PC-3 (cell line): ENCODE measurements around the gene COL3A1. TPM values are rescaled to one million over a fixed set of nuclear protein-coding genes. Genes with fewer than 3 reads are reported as not detected.

Experiments used
- ATAC-seq: fragments of 200-7000 bp; cut with Tn5 transposase; 2 replicates; pipeline ENCODE4 v1.9.1; 2020; ENCODE audit warnings: mild to moderate bottlenecking, moderate library complexity
- BruUV-seq: library from RNA; stranded (reverse); fragments of 400-500 nt; replicated peaks from 2 replicates; lab custom pipeline; 2021; lab: Mats Ljungman, UMichigan
- CTCF ChIA-PET: fragments of 300-600 bp; sonication (Branson Sonifier 250); formaldehyde crosslinking; loops from one replicate; lab custom pipeline; 2022; ENCODE audit warnings: antibody characterized with exemption; lab: Charles Lee
- POLR2A ChIA-PET: fragments of 300-600 bp; sonication (Branson Sonifier 250); formaldehyde crosslinking; loops from one replicate; lab custom pipeline; 2022; ENCODE audit warnings: antibody characterized with exemption; ENCODE audit not compliant: unreplicated experiment; lab: Charles Lee
- DNase-seq: peaks from one replicate; pipeline ENCODE4 v3.0.0-alpha.2; 2015
- H2AFZ ChIP-seq: fragments of 300-600 bp; sonication (generic); 2 replicates; pipeline ENCODE4 v1.6.0; 2016; ENCODE audit warnings: antibody characterized with exemption, low read length
- H3F3A ChIP-seq: fragments of 300-600 bp; sonication (generic); one replicate; pipeline ENCODE4 v1.6.0; 2017; ENCODE audit warnings: antibody characterized with exemption, low read length, control low read depth, mild to moderate bottlenecking; ENCODE audit not compliant: unreplicated experiment
- H3K27ac ChIP-seq: fragments of 300-600 bp; sonication (generic); 2 replicates; pipeline ENCODE4 v1.5.1; 2016; ENCODE audit warnings: mild to moderate bottlenecking, low read length
- H3K27me3 ChIP-seq: fragments of 300-600 bp; sonication (generic); 2 replicates; pipeline ENCODE4 v1.6.1; 2016; ENCODE audit warnings: low read length, mixed read lengths
- H3K36me3 ChIP-seq: fragments of 300-600 bp; sonication (generic); 2 replicates; pipeline ENCODE4 v1.6.1; 2016; ENCODE audit warnings: low read depth, mixed run types, low read length, mixed read lengths
- H3K4me1 ChIP-seq: fragments of 300-600 bp; sonication (generic); 2 replicates; pipeline ENCODE4 v1.5.1; 2016; ENCODE audit warnings: low read length; ENCODE audit not compliant: insufficient read depth
- H3K4me2 ChIP-seq: fragments of 300-600 bp; sonication (generic); 2 replicates; pipeline ENCODE4 v1.6.0; 2016; ENCODE audit warnings: low read length
- H3K4me3 ChIP-seq: fragments of 300-600 bp; sonication (generic); 2 replicates; pipeline ENCODE4 v1.5.1; 2016; ENCODE audit warnings: mild to moderate bottlenecking, low read length, mixed read lengths
- H3K79me2 ChIP-seq: fragments of 300-600 bp; sonication (generic); 2 replicates; pipeline ENCODE4 v1.6.1; 2017; ENCODE audit warnings: low read length, mixed read lengths
- H3K9ac ChIP-seq: fragments of 300-600 bp; sonication (generic); 2 replicates; pipeline ENCODE4 v1.6.0; 2016; ENCODE audit warnings: mild to moderate bottlenecking, low read length
- H3K9me2 ChIP-seq: fragments of 300-600 bp; sonication (generic); replicated peaks from 2 replicates; pipeline ENCODE4 v1.6.1; 2016; ENCODE audit warnings: mixed run types, low read length, mixed read lengths
- H3K9me3 ChIP-seq: fragments of 300-600 bp; sonication (generic); 2 replicates; pipeline ENCODE4 v1.6.1; 2016; ENCODE audit warnings: low read length, mixed read lengths
- H4K20me1 ChIP-seq: fragments of 300-600 bp; sonication (generic); 2 replicates; pipeline ENCODE4 v1.6.1; 2016; ENCODE audit warnings: low read length, mixed read lengths
- CTCF ChIP-seq: fragments of 300-600 bp; sonication (generic); conservative IDR thresholded peaks from 2 replicates; pipeline ENCODE4 v1.5.1; 2017; ENCODE audit warnings: antibody characterized with exemption, low read depth, mild to moderate bottlenecking, low read length
- EZH2 ChIP-seq: fragments of 300-600 bp; sonication (generic); IDR thresholded peaks from one replicate; pipeline ENCODE4 v1.6.1; 2017; ENCODE audit warnings: antibody characterized with exemption, mild to moderate bottlenecking, low read length; ENCODE audit not compliant: unreplicated experiment
- EZH2phosphoT487 ChIP-seq: fragments of 300-600 bp; sonication (generic); IDR thresholded peaks from 2 replicates; pipeline ENCODE4 v1.6.1; 2018; ENCODE audit warnings: mild to moderate bottlenecking, antibody characterized with exemption, low read length, borderline replicate concordance
- intact Hi-C: fragments of 100-400 bp; cut with micrococcal nuclease; formaldehyde crosslinking; loops from 2 replicates; pipeline ENCODE4 v1.9.0; 2023
- total RNA-seq: library from RNA; depleted of rRNA; stranded (reverse); fragments of >200 nt; gene quantifications from 2 replicates; pipeline ENCODE4 v1.2.3, GENCODE V29; 2014

The COL3A1 gene
- total RNA-seq, 1 experiment from 2014 or later, result 0.36 TPM

GRCh38 chr2:189016311-189016861 is 42.2 kb downstream of the COL3A1 start:
- DNase-seq (no peak), ATAC-seq (no peak)
- no peak overlapping the region for H3K4me3 ChIP-seq
- no peaks in the 10 kb centered on the region for H3F3A ChIP-seq
- H3K79me2 ChIP-seq, result no peaks in the 10 kb centered on the region
- BruUV-seq, result no TSS peak
- H3K4me1 ChIP-seq, result no peaks in the 10 kb centered on the region
- H3K36me3 ChIP-seq, result no peaks in the 10 kb centered on the region
- no peak overlapping the region for H3K4me2 ChIP-seq
- no peak overlapping the region for H3K9ac ChIP-seq
- intact Hi-C loops, result no loop called here
- no peaks in the 10 kb centered on the region for H3K9me3 ChIP-seq
- ChIA-PET POLR2A (no interaction called here), CTCF (no interaction called here)
- TF ChIP-seq EZH2 (no peak), EZH2phosphoT487 (no peak), CTCF (no peak)
- H3K27me3 ChIP-seq, result no peaks in the 10 kb centered on the region
- H3K27ac ChIP-seq, result no peak overlapping the region
- no peaks in the 10 kb centered on the region for H3K9me2 ChIP-seq
- no peak overlapping the region for H2AFZ ChIP-seq
- H4K20me1 ChIP-seq, result no peaks in the 10 kb centered on the region

- no peak overlapping the region for H3K9ac ChIP-seq
- TF ChIP-seq EZH2 (no peak), EZH2phosphoT487 (no peak), CTCF (no peak)
- no peak overlapping the region for H2AFZ ChIP-seq
- DNase-seq (no peak), ATAC-seq (no peak)
- no peaks in the 10 kb centered on the region for H3K79me2 ChIP-seq
- intact Hi-C loops, result no loop called here
- H4K20me1 ChIP-seq, result no peaks in the 10 kb centered on the region
- CTCF ChIA-PET, result no interaction called here
- no peak overlapping the region for H3K4me2 ChIP-seq
- POLR2A ChIA-PET, result interaction anchor here (0.5 kb wide), 1 partner anchor 27 kb away, joined by 3 read pairs; no protein-coding TSS in a partner anchor
- H3K9me2 ChIP-seq, result no peaks in the 10 kb centered on the region
- H3F3A ChIP-seq, result no peaks in the 10 kb centered on the region
- no peak overlapping the region for H3K4me3 ChIP-seq
- BruUV-seq, result no TSS peak
- no peaks in the 10 kb centered on the region for H3K27me3 ChIP-seq
- no peak overlapping the region for H3K27ac ChIP-seq
- no peaks in the 10 kb centered on the region for H3K9me3 ChIP-seq
- no peaks in the 10 kb centered on the region for H3K36me3 ChIP-seq
- no peaks in the 10 kb centered on the region for H3K4me1 ChIP-seq
These were observed 44.5 kb downstream of the COL3A1 start for GRCh38 chr2:189018631-189019030.

- H3F3A ChIP-seq, result no peaks in the 10 kb centered on the region
- no peaks in the 10 kb centered on the region for H4K20me1 ChIP-seq
- no peak for DNase-seq
- no peaks in the 10 kb centered on the region for H3K27me3 ChIP-seq
- H3K9me3 ChIP-seq, result no peaks in the 10 kb centered on the region
- H2AFZ ChIP-seq, result no peak overlapping the region
- peak; percentile 6; the same call in 1 of the 2 replicates for ATAC-seq
- no peaks in the 10 kb centered on the region for H3K4me1 ChIP-seq
- no peak overlapping the region for H3K4me2 ChIP-seq
- H3K36me3 ChIP-seq, result no peaks in the 10 kb centered on the region
- H3K79me2 ChIP-seq, result no peaks in the 10 kb centered on the region
- no TSS peak for BruUV-seq
- no peak for TF ChIP-seq EZH2
- intact Hi-C loops, result no loop called here
- no peaks in the 10 kb centered on the region for H3K9me2 ChIP-seq
- ChIA-PET CTCF (no interaction called here), POLR2A (no interaction called here)
- H3K27ac ChIP-seq, result no peak overlapping the region
- no peak overlapping the region for H3K4me3 ChIP-seq
- H3K9ac ChIP-seq, result no peak overlapping the region
These were observed 46.0 kb downstream of the COL3A1 start for GRCh38 chr2:189020179-189020578.
